HCT116 (cell line): ENCODE data around the gene ZNF3. TPM values are rescaled to one million over a fixed set of nuclear protein-coding genes. Genes with fewer than 3 reads are reported as not detected.

Source experiments
- ATAC-seq: fragments of 200-7000 bp; cut with Tn5 transposase; 2 replicates; pipeline ENCODE4 v1.9.1; 2020; ENCODE audit warnings: mild to moderate bottlenecking, moderate library complexity
- BruUV-seq: library from RNA; stranded (reverse); fragments of 400-500 nt; replicated peaks from 2 replicates; lab custom pipeline; 2021; lab: Mats Ljungman, UMichigan
- CTCF ChIA-PET: fragments of 300-600 bp; sonication (Branson Sonifier 250); formaldehyde crosslinking; loops from one replicate; lab custom pipeline; 2021; ENCODE audit warnings: antibody characterized with exemption; lab: Charles Lee
- POLR2A ChIA-PET: fragments of 300-600, 350-600 bp; sonication (Branson Sonifier 250); formaldehyde crosslinking; loops from one replicate; lab custom pipeline; 2021; ENCODE audit warnings: antibody characterized with exemption; lab: Charles Lee
- RAD21 ChIA-PET, 2 experiments: fragments of 300-600 bp; sonication (Branson Sonifier 250); formaldehyde crosslinking; loops; one replicate each; lab custom pipeline; 2023; ENCODE audit warnings: low total read pairs in 2 of 2; ENCODE audit not compliant: uncharacterized antibody in 2 of 2, unreplicated experiment in 2 of 2, low non-redundant PET in 1 of 2; lab: Charles Lee
- DNase-seq: peaks from one replicate; pipeline ENCODE4 v3.0.0-alpha.2; 2010; ENCODE audit warnings: low read depth, low spot score
- H2AFZ ChIP-seq: fragments of 200-600 bp; shearing (Covaris generic), sonication (generic); 2 replicates; pipeline ENCODE4 v1.6.1; 2017; ENCODE audit warnings: low read depth, mixed run types, mixed read lengths, antibody characterized with exemption, low read length; ENCODE audit not compliant: poor library complexity, severe bottlenecking
- H3K27ac ChIP-seq: 2 replicates; pipeline ENCODE4 v1.5.1; 2012; ENCODE audit warnings: low read depth, low read length
- H3K27me3 ChIP-seq: fragments of 200-600 bp; sonication (generic); 2 replicates; pipeline ENCODE4 v1.6.1; 2016; ENCODE audit warnings: mixed run types, low read length, mixed read lengths; ENCODE audit not compliant: insufficient read depth
- H3K36me3 ChIP-seq, 2 experiments: fragments of 200-500 bp in 1 of 2; fragments of 200-600 bp in 1 of 2; sonication (Bioruptor generic) in 1 of 2; sonication (generic) in 1 of 2; 2 replicates each; pipeline versions ENCODE4 v1.5.1 to v1.6.1; 2014 to 2016; ENCODE audit warnings: low read length in 2 of 2, inconsistent platforms in 1 of 2, mixed read lengths in 1 of 2, mixed run types in 1 of 2; ENCODE audit not compliant: insufficient read depth in 2 of 2, control insufficient read depth in 1 of 2
- H3K4me1 ChIP-seq, 2 experiments: fragments of 200-600 bp in 1 of 2; sonication (generic) in 1 of 2; 2 replicates each; pipeline versions ENCODE4 v1.5.1 to v1.6.1; 2012 to 2017; ENCODE audit warnings: low read length in 2 of 2, inconsistent platforms in 1 of 2, mild to moderate bottlenecking in 1 of 2, mixed read lengths in 1 of 2, mixed run types in 1 of 2, moderate library complexity in 1 of 2; ENCODE audit not compliant: insufficient read depth in 2 of 2, control insufficient read depth in 1 of 2
- H3K4me2 ChIP-seq: fragments of 200-600 bp; sonication (generic); 2 replicates; pipeline ENCODE4 v1.6.1; 2017; ENCODE audit warnings: mixed run types, low read length, mixed read lengths
- H3K4me3 ChIP-seq, 2 experiments: fragments of 200-600 bp in 1 of 2; sonication (generic) in 1 of 2; replicated peaks in 1 of 2; 2 replicates each; pipeline ENCODE4 v1.5.1; 2011 to 2016; ENCODE audit warnings: low read length in 2 of 2, control low read depth in 1 of 2, low read depth in 1 of 2, mild to moderate bottlenecking in 1 of 2, mixed read lengths in 1 of 2, mixed run types in 1 of 2
- H3K79me2 ChIP-seq: fragments of 200-600 bp; sonication (generic); 2 replicates; pipeline ENCODE4 v1.6.1; 2017; ENCODE audit warnings: mild to moderate bottlenecking, mixed run types, low read length, moderate library complexity, mixed read lengths; ENCODE audit not compliant: insufficient read depth
- H3K9ac ChIP-seq: fragments of 200-600 bp; sonication (generic); 2 replicates; pipeline ENCODE4 v1.6.1; 2016; ENCODE audit warnings: low read length, mixed read lengths
- H3K9me2 ChIP-seq: fragments of 200-600 bp; sonication (generic), shearing (Covaris generic); 2 replicates; pipeline ENCODE4 v1.6.1; 2017; ENCODE audit warnings: mixed run types, mild to moderate bottlenecking, moderate library complexity; ENCODE audit not compliant: insufficient read depth
- H3K9me3 ChIP-seq, 2 experiments: fragments of 200-500 bp in 1 of 2; fragments of 200-600 bp in 1 of 2; sonication (Bioruptor generic) in 1 of 2; sonication (generic) in 1 of 2; 2 replicates each; pipeline ENCODE4 v1.6.1; 2014 to 2017; ENCODE audit warnings: low read length in 2 of 2, mixed read lengths in 2 of 2, inconsistent platforms in 1 of 2, low read depth in 1 of 2, mild to moderate bottlenecking in 1 of 2, mixed run types in 1 of 2, moderate library complexity in 1 of 2; ENCODE audit not compliant: control insufficient read depth in 1 of 2, insufficient read depth in 1 of 2
- H4K20me1 ChIP-seq: fragments of 200-600 bp; sonication (generic), shearing (Covaris generic); 2 replicates; pipeline ENCODE4 v1.6.1; 2017; ENCODE audit warnings: mixed run types, mild to moderate bottlenecking, moderate library complexity; ENCODE audit not compliant: insufficient read depth
- CBX3 ChIP-seq: IDR thresholded peaks from 2 replicates; pipeline ENCODE4 v1.6.1; 2012; ENCODE audit warnings: low read depth
- CEBPB ChIP-seq: IDR thresholded peaks from 2 replicates; pipeline ENCODE4 v1.6.1; 2012; ENCODE audit warnings: low read depth
- EGR1 ChIP-seq: IDR thresholded peaks from 2 replicates; pipeline ENCODE4 v1.6.1; 2012; ENCODE audit warnings: low read depth
- ELF1 ChIP-seq: IDR thresholded peaks from 2 replicates; pipeline ENCODE4 v1.6.1; 2012; ENCODE audit warnings: low read depth, borderline replicate concordance
- EZH2 ChIP-seq: fragments of 200-600 bp; sonication (generic); IDR thresholded peaks from 2 replicates; pipeline ENCODE4 v1.6.1; 2017; ENCODE audit warnings: antibody characterized with exemption, mixed run types
- EZH2phosphoT487 ChIP-seq: fragments of 200-600 bp; IDR thresholded peaks from 2 replicates; pipeline ENCODE4 v1.6.1; 2018; ENCODE audit warnings: antibody characterized with exemption, borderline replicate concordance
- JUND ChIP-seq: IDR thresholded peaks from 2 replicates; pipeline ENCODE4 v1.6.1; 2012
- POLR2AphosphoS5 ChIP-seq: IDR thresholded peaks from 2 replicates; pipeline ENCODE4 v1.6.1; 2011; ENCODE audit warnings: mild to moderate bottlenecking, low read depth, low read length, moderate library complexity
- RAD21 ChIP-seq: IDR thresholded peaks from 2 replicates; pipeline ENCODE4 v1.6.1; 2012; ENCODE audit warnings: low read depth, mild to moderate bottlenecking
- SIN3A ChIP-seq: IDR thresholded peaks from 2 replicates; pipeline ENCODE4 v1.6.1; 2012; ENCODE audit warnings: low read depth
- SP1 ChIP-seq: IDR thresholded peaks from 2 replicates; pipeline ENCODE4 v1.6.1; 2012; ENCODE audit warnings: low read depth
- SRF ChIP-seq: IDR thresholded peaks from 2 replicates; pipeline ENCODE4 v1.6.1; 2012; ENCODE audit warnings: low read depth
- TCF7L2 ChIP-seq: IDR thresholded peaks from 2 replicates; pipeline ENCODE4 v1.7.0; 2011; ENCODE audit warnings: borderline replicate concordance, inconsistent platforms; ENCODE audit not compliant: insufficient read depth, insufficient read length; ENCODE audit errors: extremely low read depth
- ZBTB33 ChIP-seq: IDR thresholded peaks from 2 replicates; pipeline ENCODE4 v1.6.1; 2011; ENCODE audit warnings: mild to moderate bottlenecking, low read length, moderate library complexity; ENCODE audit not compliant: insufficient replicate concordance; ENCODE audit errors: extremely low read depth
- ZFX ChIP-seq: fragments of 450-650 bp; IDR thresholded peaks from 2 replicates; pipeline ENCODE4 v1.6.1; 2017
- ZNF274 ChIP-seq: fragments of 200-500 bp; sonication (Bioruptor generic); IDR thresholded peaks from 2 replicates; pipeline ENCODE4 v1.6.1; 2014; ENCODE audit warnings: mild to moderate bottlenecking, low read depth, low read length, inconsistent platforms
- intact Hi-C: fragments of 100-400 bp; cut with micrococcal nuclease; formaldehyde crosslinking; loops from 2 replicates; pipeline ENCODE4 v1.10.0; 2022
- total RNA-seq: library from RNA; stranded (reverse); gene quantifications from one replicate; pipeline ENCODE4 v1.2.1, GENCODE V29; 2021; ENCODE audit not compliant: unreplicated experiment
- TF ChIP-seq, protein P1 (sequence below), 3 experiments: fragments of 200-600 bp in 1 of 3; sonication (generic) in 1 of 3; IDR thresholded peaks in 2 of 3; conservative IDR thresholded peaks in 1 of 3; 2 replicates each; pipeline ENCODE4 v1.5.1; 2012 to 2017; ENCODE audit warnings: low read depth in 2 of 3, low read length in 2 of 3, antibody characterized with exemption in 1 of 3, borderline replicate concordance in 1 of 3, control low read depth in 1 of 3, mild to moderate bottlenecking in 1 of 3, mixed read lengths in 1 of 3, mixed run types in 1 of 3, moderate library complexity in 1 of 3; ENCODE audit not compliant: insufficient read depth in 1 of 3
- TF ChIP-seq, protein P2 (sequence below): IDR thresholded peaks from 2 replicates; pipeline ENCODE4 v1.6.1; 2012
- TF ChIP-seq, protein P3 (sequence below): IDR thresholded peaks from 2 replicates; pipeline ENCODE4 v1.6.1; 2012; ENCODE audit warnings: low read depth

ZNF3 gene
- total RNA-seq, 1 experiment from 2014 or later: 28.2 TPM

DNA sequence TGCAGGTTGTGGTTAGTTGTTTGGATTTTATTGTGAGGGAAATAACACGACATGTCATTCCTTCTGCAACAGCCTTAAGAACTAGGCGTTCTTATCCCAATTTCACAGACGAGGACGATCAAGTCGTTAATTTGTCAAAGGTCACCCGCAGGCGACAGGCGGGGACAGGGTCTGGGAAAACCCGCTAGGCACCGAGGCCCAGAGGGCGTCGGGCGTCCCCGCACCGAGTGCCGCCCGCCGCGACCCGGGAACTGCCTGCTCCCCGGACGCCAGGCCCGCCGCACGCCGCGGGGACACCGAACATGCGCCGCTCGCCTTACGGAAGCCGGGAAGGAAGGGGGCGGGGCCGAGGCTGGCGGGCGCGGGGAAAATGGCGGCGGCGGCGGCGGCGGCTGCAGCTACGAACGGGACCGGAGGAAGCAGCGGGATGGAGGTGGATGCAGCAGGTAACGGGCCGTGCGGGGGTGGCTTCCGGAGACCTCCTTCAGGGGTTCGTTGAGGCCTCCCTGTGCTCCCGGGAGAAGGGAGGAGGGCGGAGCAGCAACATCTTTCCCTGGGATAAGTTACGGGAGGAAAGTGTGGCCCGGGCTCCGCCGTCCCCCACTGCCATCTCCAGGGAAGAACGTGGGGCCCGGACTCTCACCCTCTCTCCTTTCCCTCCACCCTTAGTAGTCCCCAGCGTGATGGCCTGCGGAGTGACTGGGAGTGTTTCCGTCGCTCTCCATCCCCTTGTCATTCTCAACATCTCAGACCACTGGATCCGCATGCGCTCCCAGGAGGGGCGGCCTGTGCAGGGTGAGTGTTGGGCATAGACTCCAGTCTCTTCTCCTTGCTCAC, 7.3 kb upstream of the ZNF3 start, which contains the start of gene COPS6:
COPS6 (plus strand) TSS at position 349 of the 837 bp plus-strand sequence; CDS start at position 371, 22 bp downstream.
- BruUV-seq: no TSS peak
- no peak within 1 kb of the TSS for H2AFZ ChIP-seq
- no peak for TF ChIP-seq CBX3
- peak; percentile 96 for TF ChIP-seq POLR2AphosphoS5
- TF ChIP-seq EZH2: no peak
- no peak for TF ChIP-seq ELF1
- TF ChIP-seq JUND: no peak
- no peak for TF ChIP-seq RAD21
- TF ChIP-seq SRF: no peak
- TF ChIP-seq, protein P1, sequence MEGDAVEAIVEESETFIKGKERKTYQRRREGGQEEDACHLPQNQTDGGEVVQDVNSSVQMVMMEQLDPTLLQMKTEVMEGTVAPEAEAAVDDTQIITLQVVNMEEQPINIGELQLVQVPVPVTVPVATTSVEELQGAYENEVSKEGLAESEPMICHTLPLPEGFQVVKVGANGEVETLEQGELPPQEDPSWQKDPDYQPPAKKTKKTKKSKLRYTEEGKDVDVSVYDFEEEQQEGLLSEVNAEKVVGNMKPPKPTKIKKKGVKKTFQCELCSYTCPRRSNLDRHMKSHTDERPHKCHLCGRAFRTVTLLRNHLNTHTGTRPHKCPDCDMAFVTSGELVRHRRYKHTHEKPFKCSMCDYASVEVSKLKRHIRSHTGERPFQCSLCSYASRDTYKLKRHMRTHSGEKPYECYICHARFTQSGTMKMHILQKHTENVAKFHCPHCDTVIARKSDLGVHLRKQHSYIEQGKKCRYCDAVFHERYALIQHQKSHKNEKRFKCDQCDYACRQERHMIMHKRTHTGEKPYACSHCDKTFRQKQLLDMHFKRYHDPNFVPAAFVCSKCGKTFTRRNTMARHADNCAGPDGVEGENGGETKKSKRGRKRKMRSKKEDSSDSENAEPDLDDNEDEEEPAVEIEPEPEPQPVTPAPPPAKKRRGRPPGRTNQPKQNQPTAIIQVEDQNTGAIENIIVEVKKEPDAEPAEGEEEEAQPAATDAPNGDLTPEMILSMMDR (IDR thresholded peaks at IDR 0.05 in 2 of 3, conservative IDR thresholded peaks at IDR 0.05 in 1 of 3; ENCODE audit: borderline replicate concordance in 1 of 3, insufficient read depth in 1 of 3, low read depth in 2 of 3, low read length in 2 of 3): no peak
- TF ChIP-seq, protein P2, sequence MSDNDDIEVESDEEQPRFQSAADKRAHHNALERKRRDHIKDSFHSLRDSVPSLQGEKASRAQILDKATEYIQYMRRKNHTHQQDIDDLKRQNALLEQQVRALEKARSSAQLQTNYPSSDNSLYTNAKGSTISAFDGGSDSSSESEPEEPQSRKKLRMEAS: no peak
- no peak for TF ChIP-seq ZNF274
- TF ChIP-seq, protein P3, sequence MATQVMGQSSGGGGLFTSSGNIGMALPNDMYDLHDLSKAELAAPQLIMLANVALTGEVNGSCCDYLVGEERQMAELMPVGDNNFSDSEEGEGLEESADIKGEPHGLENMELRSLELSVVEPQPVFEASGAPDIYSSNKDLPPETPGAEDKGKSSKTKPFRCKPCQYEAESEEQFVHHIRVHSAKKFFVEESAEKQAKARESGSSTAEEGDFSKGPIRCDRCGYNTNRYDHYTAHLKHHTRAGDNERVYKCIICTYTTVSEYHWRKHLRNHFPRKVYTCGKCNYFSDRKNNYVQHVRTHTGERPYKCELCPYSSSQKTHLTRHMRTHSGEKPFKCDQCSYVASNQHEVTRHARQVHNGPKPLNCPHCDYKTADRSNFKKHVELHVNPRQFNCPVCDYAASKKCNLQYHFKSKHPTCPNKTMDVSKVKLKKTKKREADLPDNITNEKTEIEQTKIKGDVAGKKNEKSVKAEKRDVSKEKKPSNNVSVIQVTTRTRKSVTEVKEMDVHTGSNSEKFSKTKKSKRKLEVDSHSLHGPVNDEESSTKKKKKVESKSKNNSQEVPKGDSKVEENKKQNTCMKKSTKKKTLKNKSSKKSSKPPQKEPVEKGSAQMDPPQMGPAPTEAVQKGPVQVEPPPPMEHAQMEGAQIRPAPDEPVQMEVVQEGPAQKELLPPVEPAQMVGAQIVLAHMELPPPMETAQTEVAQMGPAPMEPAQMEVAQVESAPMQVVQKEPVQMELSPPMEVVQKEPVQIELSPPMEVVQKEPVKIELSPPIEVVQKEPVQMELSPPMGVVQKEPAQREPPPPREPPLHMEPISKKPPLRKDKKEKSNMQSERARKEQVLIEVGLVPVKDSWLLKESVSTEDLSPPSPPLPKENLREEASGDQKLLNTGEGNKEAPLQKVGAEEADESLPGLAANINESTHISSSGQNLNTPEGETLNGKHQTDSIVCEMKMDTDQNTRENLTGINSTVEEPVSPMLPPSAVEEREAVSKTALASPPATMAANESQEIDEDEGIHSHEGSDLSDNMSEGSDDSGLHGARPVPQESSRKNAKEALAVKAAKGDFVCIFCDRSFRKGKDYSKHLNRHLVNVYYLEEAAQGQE: no peak
- TF ChIP-seq SIN3A: no peak
- TF ChIP-seq EZH2phosphoT487: no peak
- peak; percentile 83 for TF ChIP-seq ZFX
- TF ChIP-seq CEBPB: no peak
- TF ChIP-seq TCF7L2: no peak
- TF ChIP-seq SP1: no peak
- no peak for TF ChIP-seq EGR1
- TF ChIP-seq ZBTB33: peak; percentile 78

More for the DNA sequence above, 7.3 kb upstream of the ZNF3 start, which contains the start of gene COPS6:
- Histone ChIP-seq H3K27me3 (no peaks in the 10 kb centered on the region), H3K27ac (peak within 1 kb of the TSS; percentile 90), H3K4me1 (peaks cover 8 to 38% of the 10 kb centered on the region in 2 experiments), H3K9me3 (no peaks in the 10 kb centered on the region), H3K4me2 (peak within 1 kb of the TSS; percentile 83), H3K79me2 (peaks cover 24% of the 10 kb centered on the region), H3K36me3 (peaks cover 14 to 33% of the 10 kb centered on the region in 2 experiments; a peak in 3 of 4 replicates), H3K9ac (peak within 1 kb of the TSS; percentile 94), H3K4me3 (peak within 1 kb of the TSS; percentile 91 to 93), H3K9me2 (no peaks in the 10 kb centered on the region), H4K20me1 (peaks cover 3% of the 10 kb centered on the region; the same call in 1 of the 2 replicates)
- ATAC-seq (peak; percentile 45), DNase-seq (no peak)
- intact Hi-C loops: loop anchor here (1.0 kb wide), 1 partner anchor 11 kb away; no protein-coding TSS in a partner anchor
- ChIA-PET CTCF (interaction anchor here (1.5 kb wide), 1 partner anchor 13 kb away, joined by 4 read pairs; the partner anchor contains the start of genes AP4M1 and MCM7), POLR2A (interaction anchor here (1.7 kb wide), 1 partner anchor 13 kb away, joined by 11 read pairs; the partner anchor contains the start of genes AP4M1 and MCM7), RAD21 (interaction anchor here in 1 of 2 experiments (0.6 kb wide), 1 partner anchor 185 kb away, joined by 3 read pairs; no protein-coding TSS in a partner anchor)
